Measurements from ENCODE around the gene SLC9A4.

Gene SLC9A4

GRCh38 chr2:102455061-102455670 lies 17.9 kb upstream of the SLC9A4 start:
- no peak for DNase-seq

- no peak for DNase-seq
Measured at GRCh38 chr2:102460467-102460866, 12.6 kb upstream of the SLC9A4 start.

- no peak for DNase-seq
Measured at GRCh38 chr2:102461188-102461587, 11.8 kb upstream of the SLC9A4 start.

GRCh38 chr2:102463160-102463559 lies 9.9 kb upstream of the SLC9A4 start:
- no peak for DNase-seq

GRCh38 chr2:102470168-102470567 lies 2.9 kb upstream of the SLC9A4 start:
- DNase-seq, result no peak

- no peak for DNase-seq
Measured at GRCh38 chr2:102473631-102474030, 605 bp downstream of the SLC9A4 start.

- DNase-seq, result no peak
Measured at GRCh38 chr2:102474785-102475184, 1.8 kb downstream of the SLC9A4 start.

GRCh38 chr2:102478686-102479470 lies 5.9 kb downstream of the SLC9A4 start:
- no peak for DNase-seq

- no peak for DNase-seq
Measured at GRCh38 chr2:102480285-102481195, 7.5 kb downstream of the SLC9A4 start.

GRCh38 chr2:102481931-102482330 lies 8.9 kb downstream of the SLC9A4 start:
- DNase-seq, result no peak

GRCh38 chr2:102483086-102483485 lies 10.1 kb downstream of the SLC9A4 start:
- DNase-seq, result no peak

- DNase-seq, result no peak
Measured at GRCh38 chr2:102484310-102485061, 11.5 kb downstream of the SLC9A4 start.

- no peak for DNase-seq
Measured at GRCh38 chr2:102485147-102485785, 12.2 kb downstream of the SLC9A4 start.

GRCh38 chr2:102486941-102487702 lies 14.1 kb downstream of the SLC9A4 start:
- no peak for DNase-seq

- peak; percentile 69 for DNase-seq
Measured at GRCh38 chr2:102487761-102488462, 14.9 kb downstream of the SLC9A4 start.

GRCh38 chr2:102489646-102490045 lies 16.6 kb downstream of the SLC9A4 start:
- no peak for DNase-seq

- no peak for DNase-seq
Measured at GRCh38 chr2:102492006-102492405, 19.0 kb downstream of the SLC9A4 start.

- DNase-seq, result no peak
Measured at GRCh38 chr2:102494570-102494969, 21.5 kb downstream of the SLC9A4 start.

GRCh38 chr2:102498414-102498813 lies 25.4 kb downstream of the SLC9A4 start:
- DNase-seq, result no peak

GRCh38 chr2:102499558-102499957 lies 26.5 kb downstream of the SLC9A4 start:
- DNase-seq, result no peak

GRCh38 chr2:102502576-102502975 lies 29.6 kb downstream of the SLC9A4 start:
- no peak for DNase-seq

Data from EL (cell line).